CD8-positive, alpha-beta memory T cell (primary cell): ENCODE results near the gene MAP7D1. TPM values are rescaled to one million over a fixed set of nuclear protein-coding genes. Genes with fewer than 3 reads are reported as not detected.

Source experiments
- CTCF ChIA-PET: fragments of 350-600 bp; sonication (Branson Sonifier 250); formaldehyde crosslinking; loops from one replicate; lab custom pipeline; 2021; ENCODE audit warnings: antibody characterized with exemption; lab: Charles Lee
- POLR2A ChIA-PET: fragments of 350-600 bp; sonication (Branson Sonifier 250); formaldehyde crosslinking; loops from one replicate; lab custom pipeline; 2021; ENCODE audit warnings: antibody characterized with exemption; lab: Charles Lee
- DNase-seq, 5 donors: peaks; one replicate each; pipeline versions ENCODE4 v3.0.0 to v3.0.0-alpha.2; 2020 to 2022; ENCODE audit warnings: mixed read lengths in 1 of 5
- H3K27ac ChIP-seq: one replicate; pipeline ENCODE4 v1.7.0; 2013; ENCODE audit warnings: low read depth, mild to moderate bottlenecking, low read length, moderate library complexity
- H3K27me3 ChIP-seq: 2 replicates; pipeline ENCODE4 v1.7.0; 2013; ENCODE audit warnings: low read length, mild to moderate bottlenecking; ENCODE audit not compliant: insufficient read depth, poor library complexity, severe bottlenecking
- H3K36me3 ChIP-seq: 2 replicates; pipeline ENCODE4 v1.7.0; 2013; ENCODE audit warnings: mild to moderate bottlenecking, low read length, moderate library complexity; ENCODE audit not compliant: insufficient read depth
- H3K4me1 ChIP-seq: 2 replicates; pipeline ENCODE4 v1.7.0; 2013; ENCODE audit warnings: mild to moderate bottlenecking, low read length, moderate library complexity; ENCODE audit not compliant: insufficient read depth
- H3K4me3 ChIP-seq: 2 replicates; pipeline ENCODE4 v1.7.0; 2013; ENCODE audit warnings: mild to moderate bottlenecking, low read length
- H3K9me3 ChIP-seq: 2 replicates; pipeline ENCODE4 v1.7.0; 2013; ENCODE audit warnings: mild to moderate bottlenecking, low read length
- H3K27ac Mint-ChIP-seq, 8 donors: one replicate each; pipeline ENCODE4 v1.8.0; 2020 to 2021; ENCODE audit warnings: mixed read lengths in 8 of 8, mild to moderate bottlenecking in 6 of 8, inconsistent platforms in 3 of 8, moderate library complexity in 3 of 8
- H3K27me3 Mint-ChIP-seq, 2 donors: one replicate each; pipeline ENCODE4 v1.8.0; 2020 to 2021; ENCODE audit warnings: mixed read lengths in 2 of 2, mild to moderate bottlenecking in 1 of 2, moderate library complexity in 1 of 2
- H3K36me3 Mint-ChIP-seq, 3 donors: one replicate each; pipeline ENCODE4 v1.8.0; 2020 to 2021; ENCODE audit warnings: mixed read lengths in 3 of 3, inconsistent platforms in 1 of 3, mild to moderate bottlenecking in 1 of 3
- H3K4me1 Mint-ChIP-seq, 3 donors: one replicate each; pipeline ENCODE4 v1.8.0; 2020 to 2021; ENCODE audit warnings: mixed read lengths in 3 of 3, inconsistent platforms in 1 of 3, mild to moderate bottlenecking in 1 of 3
- H3K4me3 Mint-ChIP-seq, 7 donors: one replicate each; pipeline ENCODE4 v1.8.0; 2020 to 2021; ENCODE audit warnings: mixed read lengths in 7 of 7, mild to moderate bottlenecking in 6 of 7, moderate library complexity in 4 of 7, inconsistent platforms in 2 of 7
- H3K9me3 Mint-ChIP-seq, 5 donors: one replicate each; pipeline ENCODE4 v1.8.0; 2020 to 2022; ENCODE audit warnings: mixed read lengths in 5 of 5, mild to moderate bottlenecking in 3 of 5, moderate library complexity in 2 of 5, inconsistent platforms in 1 of 5
- polyA plus RNA-seq: library from polyadenylated mRNA; unstranded; fragments of 300-500 nt; fragmentation: Illumina TruSeq; gene quantifications from one replicate; pipeline ENCODE4 v1.2.3, GENCODE V29; 2021
- total RNA-seq, 2 experiments: library from RNA; stranded (reverse); gene quantifications; one replicate each; pipeline ENCODE4 v1.2.3, GENCODE V29; 2021

Gene MAP7D1
- total RNA-seq (100 to 1,000 TPM; 183 to 185 TPM), polyA plus RNA-seq (55.4 TPM)

GRCh38 chr1:36155408-36156328, at the start of gene MAP7D1:
Gene MAP7D1 (plus strand): TSS chr1:36156160. CDS start chr1:36156418, 258 bp downstream.
- POLR2A ChIA-PET = interaction anchor here (0.7 to 2.1 kb wide), 4 partner anchors 27 to 69 kb away, joined by 4 to 9 read pairs (median 4); partner anchors contain the start of gene THRAP3
- CTCF ChIA-PET = interaction anchor here (1.2 to 6.0 kb wide), 3 partner anchors 27 to 130 kb away, joined by 3 to 57 read pairs (median 5); no protein-coding TSS in a partner anchor
- peak within 1 kb of the TSS; percentile 85 to 97 (median 92) for H3K4me3 Mint-ChIP-seq
- H3K4me1 Mint-ChIP-seq = peaks cover 69 to 79% (median 71%) of the 10 kb centered on the region in 3 donors
- Histone ChIP-seq H3K27ac (peak within 1 kb of the TSS; percentile 92), H3K9me3 (no peaks in the 10 kb centered on the region), H3K4me1 (peaks cover 75% of the 10 kb centered on the region), H3K36me3 (no peaks in the 10 kb centered on the region), H3K4me3 (peak within 1 kb of the TSS; percentile 98), H3K27me3 (no peaks in the 10 kb centered on the region)
- H3K27me3 Mint-ChIP-seq = no peaks in the 10 kb centered on the region
- peaks cover 0 to 25% (median 0%) of the 10 kb centered on the region in 3 donors for H3K36me3 Mint-ChIP-seq
- peak; percentile 82 to 91 (median 85) for DNase-seq
- no peaks in the 10 kb centered on the region for H3K9me3 Mint-ChIP-seq
- peak within 1 kb of the TSS; percentile 86 to 97 (median 94) for H3K27ac Mint-ChIP-seq

- no peak overlapping the region for H3K4me3 ChIP-seq
- no peaks in the 10 kb centered on the region for H3K9me3 ChIP-seq
- no peak overlapping the region for H3K27ac ChIP-seq
- Mint-ChIP-seq H3K36me3 (peaks cover 0 to 1% (median 0%) of the 10 kb centered on the region in 3 donors), H3K27ac (no peak overlapping the region), H3K4me1 (peaks cover 14 to 27% (median 16%) of the 10 kb centered on the region in 3 donors), H3K9me3 (no peaks in the 10 kb centered on the region), H3K27me3 (peaks cover 0 to 2% of the 10 kb centered on the region in 2 donors), H3K4me3 (no peak overlapping the region)
- peaks cover 12% of the 10 kb centered on the region for H3K4me1 ChIP-seq
- POLR2A ChIA-PET = no interaction called here
- CTCF ChIA-PET = interaction anchor here (1.0 to 2.8 kb wide), 4 partner anchors 13 to 81 kb away, joined by 3 to 12 read pairs (median 4); no protein-coding TSS in a partner anchor
- H3K27me3 ChIP-seq = no peaks in the 10 kb centered on the region
- DNase-seq = no peak
- no peaks in the 10 kb centered on the region for H3K36me3 ChIP-seq
These were observed 49.7 kb upstream of the MAP7D1 start for GRCh38 chr1:36106269-36106668.

- H3K27ac ChIP-seq = no peak overlapping the region
- no peak for DNase-seq
- peaks cover 12% of the 10 kb centered on the region for H3K4me1 ChIP-seq
- H3K4me3 ChIP-seq = no peak overlapping the region
- H3K27ac Mint-ChIP-seq = no peak overlapping the region
- ChIA-PET CTCF (interaction anchor here (0.5 to 2.8 kb wide), 4 partner anchors 11 to 109 kb away, joined by 3 to 12 read pairs (median 3); no protein-coding TSS in a partner anchor), POLR2A (no interaction called here)
- peaks cover 0 to 1% (median 0%) of the 10 kb centered on the region in 3 donors for H3K36me3 Mint-ChIP-seq
- H3K36me3 ChIP-seq = no peaks in the 10 kb centered on the region
- H3K9me3 ChIP-seq = no peaks in the 10 kb centered on the region
- H3K4me1 Mint-ChIP-seq = peaks cover 16 to 34% (median 19%) of the 10 kb centered on the region in 3 donors
- H3K9me3 Mint-ChIP-seq = no peaks in the 10 kb centered on the region
- no peaks in the 10 kb centered on the region for H3K27me3 ChIP-seq
- H3K27me3 Mint-ChIP-seq = peaks cover 0 to 2% of the 10 kb centered on the region in 2 donors
- H3K4me3 Mint-ChIP-seq = no peak overlapping the region
These were observed 48.6 kb upstream of the MAP7D1 start for GRCh38 chr1:36107394-36107793.

- Histone ChIP-seq H3K27ac (no peak overlapping the region), H3K9me3 (no peaks in the 10 kb centered on the region), H3K27me3 (no peaks in the 10 kb centered on the region), H3K4me3 (no peak overlapping the region), H3K36me3 (no peaks in the 10 kb centered on the region), H3K4me1 (peaks cover 12% of the 10 kb centered on the region)
- H3K27me3 Mint-ChIP-seq = peaks cover 0 to 2% of the 10 kb centered on the region in 2 donors
- no peak for DNase-seq
- H3K9me3 Mint-ChIP-seq = no peaks in the 10 kb centered on the region
- peaks cover 0 to 1% (median 0%) of the 10 kb centered on the region in 3 donors for H3K36me3 Mint-ChIP-seq
- peak overlapping the region in 7 of 8 donors; percentile 17 to 70 (median 66) for H3K27ac Mint-ChIP-seq
- ChIA-PET POLR2A (no interaction called here), CTCF (no interaction called here)
- H3K4me1 Mint-ChIP-seq = peaks cover 16 to 35% (median 19%) of the 10 kb centered on the region in 3 donors
- no peak overlapping the region for H3K4me3 Mint-ChIP-seq
These were observed 47.6 kb upstream of the MAP7D1 start for GRCh38 chr1:36108314-36108713.

- Mint-ChIP-seq H3K27me3 (peaks cover 0 to 2% of the 10 kb centered on the region in 2 donors), H3K9me3 (no peaks in the 10 kb centered on the region), H3K4me1 (peaks cover 16 to 35% (median 19%) of the 10 kb centered on the region in 3 donors), H3K27ac (peak overlapping the region in 6 of 8 donors; percentile 59 to 87 (median 80)), H3K36me3 (peaks cover 0 to 1% (median 0%) of the 10 kb centered on the region in 3 donors), H3K4me3 (peak overlapping the region in 6 of 7 donors; percentile 4 to 65 (median 27))
- H3K9me3 ChIP-seq = no peaks in the 10 kb centered on the region
- no peak overlapping the region for H3K27ac ChIP-seq
- POLR2A ChIA-PET = interaction anchor here (1.0 kb wide), 1 partner anchor 26 kb away, joined by 6 read pairs; no protein-coding TSS in a partner anchor
- no peak overlapping the region for H3K4me3 ChIP-seq
- peaks cover 12% of the 10 kb centered on the region for H3K4me1 ChIP-seq
- H3K36me3 ChIP-seq = no peaks in the 10 kb centered on the region
- CTCF ChIA-PET = interaction anchor here (0.7 to 2.4 kb wide), 3 partner anchors 26 to 115 kb away, joined by 3 to 9 read pairs (median 4); partner anchors contain the start of genes THRAP3 and TRAPPC3
- no peaks in the 10 kb centered on the region for H3K27me3 ChIP-seq
- DNase-seq = peak in 4 of 5 donors; percentile 10 to 72 (median 55)
These were observed 46.8 kb upstream of the MAP7D1 start for GRCh38 chr1:36109041-36109679.

GRCh38 chr1:36111151-36111550, 44.8 kb upstream of the MAP7D1 start:
- no peak overlapping the region for H3K4me3 Mint-ChIP-seq
- H3K4me1 Mint-ChIP-seq = peaks cover 16 to 35% (median 19%) of the 10 kb centered on the region in 3 donors
- no peak for DNase-seq
- H3K9me3 ChIP-seq = no peaks in the 10 kb centered on the region
- H3K36me3 Mint-ChIP-seq = peaks cover 0 to 1% (median 0%) of the 10 kb centered on the region in 3 donors
- no peaks in the 10 kb centered on the region for H3K27me3 Mint-ChIP-seq
- CTCF ChIA-PET = interaction anchor here (1.2 to 2.4 kb wide), 2 partner anchors 11 to 24 kb away, joined by 3 to 9 read pairs; no protein-coding TSS in a partner anchor
- POLR2A ChIA-PET = no interaction called here
- H3K4me1 ChIP-seq = peaks cover 12% of the 10 kb centered on the region
- H3K36me3 ChIP-seq = no peaks in the 10 kb centered on the region
- no peaks in the 10 kb centered on the region for H3K9me3 Mint-ChIP-seq
- no peak overlapping the region for H3K4me3 ChIP-seq
- no peak overlapping the region for H3K27ac ChIP-seq
- H3K27me3 ChIP-seq = no peaks in the 10 kb centered on the region
- H3K27ac Mint-ChIP-seq = peak overlapping the region in 4 of 8 donors; percentile 20 to 58 (median 46)

GRCh38 chr1:36112823-36113222, 43.1 kb upstream of the MAP7D1 start:
- DNase-seq = no peak
- Histone ChIP-seq H3K4me1 (peaks cover 12% of the 10 kb centered on the region), H3K4me3 (no peak overlapping the region), H3K27me3 (no peaks in the 10 kb centered on the region), H3K27ac (no peak overlapping the region), H3K9me3 (no peaks in the 10 kb centered on the region), H3K36me3 (no peaks in the 10 kb centered on the region)
- H3K4me1 Mint-ChIP-seq = peaks cover 16 to 34% (median 19%) of the 10 kb centered on the region in 3 donors
- peaks cover 0 to 1% (median 0%) of the 10 kb centered on the region in 3 donors for H3K36me3 Mint-ChIP-seq
- ChIA-PET POLR2A (no interaction called here), CTCF (interaction anchor here (1.1 kb wide), 1 partner anchor 13 kb away, joined by 4 read pairs; no protein-coding TSS in a partner anchor)
- no peaks in the 10 kb centered on the region for H3K9me3 Mint-ChIP-seq
- no peak overlapping the region for H3K27ac Mint-ChIP-seq
- H3K27me3 Mint-ChIP-seq = no peaks in the 10 kb centered on the region
- no peak overlapping the region for H3K4me3 Mint-ChIP-seq
